Measurements from ENCODE around the gene RNF180.

DNA sequence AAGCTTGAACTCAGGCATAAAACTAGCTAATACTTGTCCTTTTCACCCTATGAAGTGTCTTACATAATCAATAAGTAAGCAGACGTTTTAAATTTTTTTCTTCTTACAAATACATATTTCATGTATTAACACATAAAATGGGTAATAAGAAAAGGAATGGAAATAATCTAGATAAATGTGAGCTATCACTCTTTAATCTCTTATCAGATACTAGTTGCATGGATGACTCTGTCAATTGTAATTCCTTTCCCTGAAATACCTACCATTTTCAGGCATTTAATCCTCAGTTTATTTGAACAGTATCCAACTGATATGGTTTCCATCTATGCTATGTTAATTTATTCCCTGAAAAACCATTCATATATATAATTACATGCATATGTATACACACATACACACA is 174.1 kb downstream of the RNF180 start:
- TF ChIP-seq POLR2AphosphoS5 (IDR thresholded peaks at IDR 0.05; ENCODE audit: low read depth, low read length) (no peak), SP1 (IDR thresholded peaks at IDR 0.05; ENCODE audit: low read depth, low read length) (no peak), EZH2 (IDR thresholded peaks at IDR 0.05; ENCODE audit: low read depth, low read length, severe bottlenecking) (no peak), CTCF (IDR thresholded peaks at IDR 0.05; ENCODE audit: control extremely low read depth in 1 of 3, insufficient read depth in 1 of 3, low read depth in 1 of 3, low read length in 3 of 3) (no peak), SUZ12 (IDR thresholded peaks at IDR 0.05; ENCODE audit: low read length) (no peak), FOSL1 (IDR thresholded peaks at IDR 0.05; ENCODE audit: insufficient read depth, low read depth, low read length) (no peak), JUN (IDR thresholded peaks at IDR 0.05; ENCODE audit: low read depth, low read length) (no peak), TEAD4 (IDR thresholded peaks at IDR 0.05; ENCODE audit: low read depth, low read length) (no peak), RAD21 (IDR thresholded peaks at IDR 0.05 in 1 of 2, conservative IDR thresholded peaks at IDR 0.05 in 1 of 2; ENCODE audit: low read depth in 2 of 2, low read length in 2 of 2) (no peak), SIN3A (conservative IDR thresholded peaks at IDR 0.05 in 1 of 2, IDR thresholded peaks at IDR 0.05 in 1 of 2; ENCODE audit: low read depth in 1 of 2, low read length in 2 of 2) (no peak)
- TF ChIP-seq, protein P1, sequence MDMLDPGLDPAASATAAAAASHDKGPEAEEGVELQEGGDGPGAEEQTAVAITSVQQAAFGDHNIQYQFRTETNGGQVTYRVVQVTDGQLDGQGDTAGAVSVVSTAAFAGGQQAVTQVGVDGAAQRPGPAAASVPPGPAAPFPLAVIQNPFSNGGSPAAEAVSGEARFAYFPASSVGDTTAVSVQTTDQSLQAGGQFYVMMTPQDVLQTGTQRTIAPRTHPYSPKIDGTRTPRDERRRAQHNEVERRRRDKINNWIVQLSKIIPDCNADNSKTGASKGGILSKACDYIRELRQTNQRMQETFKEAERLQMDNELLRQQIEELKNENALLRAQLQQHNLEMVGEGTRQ (IDR thresholded peaks at IDR 0.05; ENCODE audit: low read length), result no peak
